CD8-positive, alpha-beta memory T cell (primary cell): Measurements from ENCODE around the gene OR4C46. TPM values are rescaled to one million over a fixed set of nuclear protein-coding genes. Genes with fewer than 3 reads are reported as not detected.
"Not testable (repeated sequence)": the region's sequence is repeated elsewhere in the genome, so short reads cannot be mapped to it uniquely, and the experiment has no call there.

Experiments
- CTCF ChIA-PET: fragments of 350-600 bp; sonication (Branson Sonifier 250); formaldehyde crosslinking; loops from one replicate; lab custom pipeline; 2021; ENCODE audit warnings: antibody characterized with exemption; lab: Charles Lee
- POLR2A ChIA-PET: fragments of 350-600 bp; sonication (Branson Sonifier 250); formaldehyde crosslinking; loops from one replicate; lab custom pipeline; 2021; ENCODE audit warnings: antibody characterized with exemption; lab: Charles Lee
- DNase-seq, 5 donors: peaks; one replicate each; pipeline versions ENCODE4 v3.0.0 to v3.0.0-alpha.2; 2020 to 2022; ENCODE audit warnings: mixed read lengths in 1 of 5
- H3K27ac ChIP-seq: one replicate; pipeline ENCODE4 v1.7.0; 2013; ENCODE audit warnings: low read depth, mild to moderate bottlenecking, low read length, moderate library complexity
- H3K27me3 ChIP-seq: 2 replicates; pipeline ENCODE4 v1.7.0; 2013; ENCODE audit warnings: low read length, mild to moderate bottlenecking; ENCODE audit not compliant: insufficient read depth, poor library complexity, severe bottlenecking
- H3K36me3 ChIP-seq: 2 replicates; pipeline ENCODE4 v1.7.0; 2013; ENCODE audit warnings: mild to moderate bottlenecking, low read length, moderate library complexity; ENCODE audit not compliant: insufficient read depth
- H3K4me1 ChIP-seq: 2 replicates; pipeline ENCODE4 v1.7.0; 2013; ENCODE audit warnings: mild to moderate bottlenecking, low read length, moderate library complexity; ENCODE audit not compliant: insufficient read depth
- H3K4me3 ChIP-seq: 2 replicates; pipeline ENCODE4 v1.7.0; 2013; ENCODE audit warnings: mild to moderate bottlenecking, low read length
- H3K9me3 ChIP-seq: 2 replicates; pipeline ENCODE4 v1.7.0; 2013; ENCODE audit warnings: mild to moderate bottlenecking, low read length
- H3K27ac Mint-ChIP-seq, 8 donors: one replicate each; pipeline ENCODE4 v1.8.0; 2020 to 2021; ENCODE audit warnings: mixed read lengths in 8 of 8, mild to moderate bottlenecking in 6 of 8, inconsistent platforms in 3 of 8, moderate library complexity in 3 of 8
- H3K27me3 Mint-ChIP-seq, 2 donors: one replicate each; pipeline ENCODE4 v1.8.0; 2020 to 2021; ENCODE audit warnings: mixed read lengths in 2 of 2, mild to moderate bottlenecking in 1 of 2, moderate library complexity in 1 of 2
- H3K36me3 Mint-ChIP-seq, 3 donors: one replicate each; pipeline ENCODE4 v1.8.0; 2020 to 2021; ENCODE audit warnings: mixed read lengths in 3 of 3, inconsistent platforms in 1 of 3, mild to moderate bottlenecking in 1 of 3
- H3K4me1 Mint-ChIP-seq, 3 donors: one replicate each; pipeline ENCODE4 v1.8.0; 2020 to 2021; ENCODE audit warnings: mixed read lengths in 3 of 3, inconsistent platforms in 1 of 3, mild to moderate bottlenecking in 1 of 3
- H3K4me3 Mint-ChIP-seq, 7 donors: one replicate each; pipeline ENCODE4 v1.8.0; 2020 to 2021; ENCODE audit warnings: mixed read lengths in 7 of 7, mild to moderate bottlenecking in 6 of 7, moderate library complexity in 4 of 7, inconsistent platforms in 2 of 7
- H3K9me3 Mint-ChIP-seq, 5 donors: one replicate each; pipeline ENCODE4 v1.8.0; 2020 to 2022; ENCODE audit warnings: mixed read lengths in 5 of 5, mild to moderate bottlenecking in 3 of 5, moderate library complexity in 2 of 5, inconsistent platforms in 1 of 5
- polyA plus RNA-seq: library from polyadenylated mRNA; unstranded; fragments of 300-500 nt; fragmentation: Illumina TruSeq; gene quantifications from one replicate; pipeline ENCODE4 v1.2.3, GENCODE V29; 2021
- total RNA-seq, 2 experiments: library from RNA; stranded (reverse); gene quantifications; one replicate each; pipeline ENCODE4 v1.2.3, GENCODE V29; 2021

OR4C46 gene
- total RNA-seq (not detected), polyA plus RNA-seq (not detected)

DNA sequence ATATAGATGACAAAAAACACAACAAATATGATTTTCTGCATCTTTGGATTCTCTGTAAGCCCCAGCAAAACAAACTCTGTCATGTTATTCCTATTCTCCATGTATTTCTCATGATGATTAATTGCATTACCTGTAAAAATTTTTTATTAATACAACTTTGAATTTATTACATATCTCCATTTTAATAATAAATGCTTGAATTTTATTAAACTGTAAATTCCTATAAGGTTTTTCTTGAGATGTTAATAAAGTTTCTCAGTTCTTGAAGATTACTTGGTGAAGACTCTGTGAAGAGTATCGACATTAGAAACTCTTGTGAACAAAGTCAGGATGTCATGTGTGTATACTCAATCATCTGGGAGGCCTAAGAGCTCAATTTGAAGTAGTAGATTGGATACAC, at the start of gene OR4C46:
OR4C46 (minus strand) TSS at position 101 of the 400 bp plus-strand sequence; CDS start at position 101, 0 bp downstream.
- Histone ChIP-seq H3K9me3 (no peaks in the 10 kb centered on the region), H3K36me3 (no peaks in the 10 kb centered on the region), H3K27ac (no peak within 1 kb of the TSS), H3K4me1 (no peaks in the 10 kb centered on the region), H3K27me3 (no peaks in the 10 kb centered on the region), H3K4me3 (no peak within 1 kb of the TSS)
- no peak within 1 kb of the TSS for H3K4me3 Mint-ChIP-seq
- H3K9me3 Mint-ChIP-seq = peaks cover 15 to 38% (median 21%) of the 10 kb centered on the region in 5 donors
- DNase-seq = no peak
- no peaks in the 10 kb centered on the region for H3K4me1 Mint-ChIP-seq
- ChIA-PET CTCF (no interaction called here), POLR2A (no interaction called here)
- H3K27ac Mint-ChIP-seq = no peak within 1 kb of the TSS
- no peaks in the 10 kb centered on the region for H3K36me3 Mint-ChIP-seq
- no peaks in the 10 kb centered on the region for H3K27me3 Mint-ChIP-seq

DNA sequence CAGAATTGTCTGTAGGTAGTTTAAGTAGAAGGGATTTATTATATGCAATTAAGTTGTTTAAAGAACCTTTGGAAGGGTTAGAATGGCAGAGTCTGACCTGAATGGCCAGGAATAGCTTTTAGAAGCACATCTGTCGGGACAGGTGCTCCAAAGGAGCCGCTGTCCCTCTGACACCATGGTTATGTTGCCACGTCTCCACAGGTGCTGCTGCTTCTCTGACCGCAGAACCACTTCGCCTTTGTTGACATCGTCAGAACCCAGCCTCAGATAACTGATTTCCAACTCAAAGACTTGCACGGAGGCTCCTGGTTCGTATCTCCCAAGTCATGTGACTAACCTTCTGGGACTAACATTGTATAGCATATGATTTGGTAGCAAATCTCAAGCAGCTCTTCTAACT, 41.8 kb upstream of the OR4C46 start:
- H3K4me3 Mint-ChIP-seq, H3K36me3 Mint-ChIP-seq, DNase-seq, POLR2A ChIA-PET, CTCF ChIA-PET, H3K27me3 ChIP-seq, H3K4me1 ChIP-seq, H3K4me3 ChIP-seq, H3K9me3 ChIP-seq, H3K36me3 ChIP-seq, H3K27ac ChIP-seq, H3K27ac Mint-ChIP-seq, H3K4me1 Mint-ChIP-seq, H3K27me3 Mint-ChIP-seq: not testable (repeated sequence)
- peaks cover 11 to 33% (median 17%) of the 10 kb centered on the region in 5 donors for H3K9me3 Mint-ChIP-seq

DNA sequence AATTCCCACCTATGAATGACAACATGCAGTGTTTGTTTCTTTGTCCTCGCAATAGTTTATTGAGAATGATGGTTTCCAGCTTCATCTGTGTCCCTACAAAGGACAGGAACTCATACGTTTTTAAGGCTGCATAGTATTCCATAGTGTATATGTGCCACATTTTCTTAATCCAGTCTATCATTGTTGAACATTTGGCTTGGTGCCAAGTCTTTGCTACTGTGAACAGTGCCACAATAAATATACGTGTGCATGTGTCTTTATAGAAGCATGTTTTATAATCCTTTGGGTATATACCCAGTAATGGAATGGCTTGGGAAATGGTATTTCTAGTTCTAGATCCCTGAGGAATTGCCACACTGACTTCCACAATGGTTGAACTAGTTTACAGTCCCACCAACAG, 42.4 kb downstream of the OR4C46 start:
- H3K27me3 ChIP-seq, H3K27me3 Mint-ChIP-seq, H3K4me3 ChIP-seq, POLR2A ChIA-PET, H3K4me1 ChIP-seq, H3K36me3 Mint-ChIP-seq, H3K27ac ChIP-seq, H3K9me3 ChIP-seq, H3K4me3 Mint-ChIP-seq, DNase-seq, H3K4me1 Mint-ChIP-seq, H3K36me3 ChIP-seq, CTCF ChIA-PET: not testable (repeated sequence)
- peak overlapping the region in 1 of 8 donors; percentile 19 for H3K27ac Mint-ChIP-seq
- H3K9me3 Mint-ChIP-seq = peaks cover 34 to 64% (median 44%) of the 10 kb centered on the region in 5 donors

DNA sequence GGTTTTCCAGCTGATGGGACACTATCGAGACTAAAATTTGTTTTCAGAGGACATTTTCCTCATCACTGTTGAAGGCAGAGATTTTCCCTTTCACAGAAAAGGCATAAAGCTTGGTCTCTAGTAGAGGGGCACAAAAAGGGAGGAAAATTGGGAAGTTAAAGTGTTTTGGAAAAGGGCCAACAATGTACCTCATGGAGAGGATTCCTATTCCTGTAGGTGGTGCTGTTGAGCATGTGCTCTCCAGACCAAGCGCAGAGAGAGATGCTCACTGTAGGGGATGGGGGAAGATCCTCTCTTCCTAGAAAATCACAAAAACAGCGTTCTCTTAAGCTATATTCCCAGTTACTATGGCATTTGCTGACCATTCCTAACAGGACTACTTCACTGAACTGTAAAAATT, 44.9 kb downstream of the OR4C46 start:
- POLR2A ChIA-PET = no interaction called here
- H3K27ac ChIP-seq = no peak overlapping the region
- H3K9me3 ChIP-seq = no peaks in the 10 kb centered on the region
- no peaks in the 10 kb centered on the region for H3K36me3 Mint-ChIP-seq
- H3K27me3 Mint-ChIP-seq = no peaks in the 10 kb centered on the region
- no peak for DNase-seq
- no peak overlapping the region for H3K27ac Mint-ChIP-seq
- no peaks in the 10 kb centered on the region for H3K4me1 Mint-ChIP-seq
- no peak overlapping the region for H3K4me3 Mint-ChIP-seq
- H3K27me3 ChIP-seq = no peaks in the 10 kb centered on the region
- CTCF ChIA-PET = no interaction called here
- H3K36me3 ChIP-seq = no peaks in the 10 kb centered on the region
- H3K9me3 Mint-ChIP-seq = peaks cover 14 to 50% (median 35%) of the 10 kb centered on the region in 5 donors
- H3K4me1 ChIP-seq = no peaks in the 10 kb centered on the region
- no peak overlapping the region for H3K4me3 ChIP-seq

DNA sequence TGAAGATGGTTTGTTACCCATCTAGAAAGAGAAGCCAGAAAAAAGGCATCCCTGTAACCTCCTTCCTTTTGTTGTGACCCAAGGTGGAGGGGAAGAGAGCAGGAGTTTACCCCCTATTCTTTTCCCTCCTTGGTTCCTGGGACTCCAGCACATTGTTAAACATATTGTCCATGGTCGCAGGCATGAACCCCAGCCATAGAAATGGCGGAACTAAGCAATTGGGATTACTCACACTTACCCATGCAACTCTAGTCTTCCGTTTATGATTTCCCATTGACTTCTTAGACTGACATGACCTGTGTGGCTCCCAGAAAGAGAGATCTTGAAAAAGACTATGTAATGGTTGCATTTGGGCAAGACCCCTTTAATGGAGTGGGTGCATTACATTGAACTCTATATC, 45.4 kb downstream of the OR4C46 start:
- Histone ChIP-seq H3K27ac (no peak overlapping the region), H3K4me3 (no peak overlapping the region), H3K9me3 (no peaks in the 10 kb centered on the region), H3K4me1 (no peaks in the 10 kb centered on the region), H3K36me3 (no peaks in the 10 kb centered on the region), H3K27me3 (no peaks in the 10 kb centered on the region)
- POLR2A ChIA-PET = no interaction called here
- H3K4me1 Mint-ChIP-seq = no peaks in the 10 kb centered on the region
- CTCF ChIA-PET = no interaction called here
- no peak for DNase-seq
- no peaks in the 10 kb centered on the region for H3K36me3 Mint-ChIP-seq
- H3K27me3 Mint-ChIP-seq = no peaks in the 10 kb centered on the region
- H3K27ac Mint-ChIP-seq = no peak overlapping the region
- H3K4me3 Mint-ChIP-seq = no peak overlapping the region
- peaks cover 14 to 52% (median 37%) of the 10 kb centered on the region in 5 donors for H3K9me3 Mint-ChIP-seq

Other genes starting within 250 kb of the OR4C46 start
- gene OR4A5, start 102.8 kb upstream of the OR4C46 start, total RNA-seq = not detected
- not detected for gene OR4A5, start 102.8 kb upstream of the OR4C46 start, polyA plus RNA-seq